GM12878 (cell line): Measurements from ENCODE around the gene FOXD3. TPM values are rescaled to one million over a fixed set of nuclear protein-coding genes. Genes with fewer than 3 reads are reported as not detected.

Experiments used
- ATAC-seq: fragments of 200-7000 bp; cut with Tn5 transposase; 3 replicates; pipeline ENCODE4 v1.9.1; 2020; ENCODE audit warnings: mild to moderate bottlenecking, moderate library complexity
- BruUV-seq: library from RNA; stranded (reverse); fragments of 400-500 nt; replicated peaks from 2 replicates; lab custom pipeline; 2021; lab: Mats Ljungman, UMichigan
- CTCF ChIA-PET: fragments of 300-600 bp; sonication (Branson Sonifier 250); formaldehyde crosslinking; extraction: SDS; loops from one replicate; lab custom pipeline; 2021; ENCODE audit warnings: inconsistent platforms; lab: Yijun Ruan, JAX
- POLR2A ChIA-PET: fragments of 350-600 bp; formaldehyde crosslinking; extraction: SDS; loops from one replicate; lab custom pipeline; 2021; ENCODE audit warnings: inconsistent platforms; lab: Charles Lee
- RAD21 ChIA-PET: fragments of 300-600 bp; sonication (Branson Sonifier 250); formaldehyde crosslinking; loops from one replicate; lab custom pipeline; 2023; ENCODE audit warnings: antibody characterized with exemption; ENCODE audit not compliant: unreplicated experiment; lab: Charles Lee
- SMC1A ChIA-PET: fragments of 300-600 bp; sonication (Branson Sonifier 250); formaldehyde crosslinking; loops from one replicate; lab custom pipeline; 2023; ENCODE audit not compliant: unreplicated experiment, uncharacterized antibody; lab: Charles Lee
- DNase-seq: peaks from one replicate; pipeline ENCODE4 v3.0.0-alpha.2; 2011; ENCODE audit warnings: low read depth, low spot score
- FAIRE-seq: peaks from 3 replicates; lab custom pipeline; 2011; peaks lifted over from hg19 to GRCh38; lab: Jason Lieb, UNC
- H2AFZ ChIP-seq: 2 replicates; pipeline ENCODE4 v1.6.0; 2011; ENCODE audit warnings: low read depth, low read length, control low read depth; ENCODE audit not compliant: control insufficient read depth
- H3K27ac ChIP-seq: 2 replicates; pipeline ENCODE4 v1.5.1; 2011; ENCODE audit warnings: control low read depth; ENCODE audit not compliant: control insufficient read depth, insufficient read depth
- H3K27me3 ChIP-seq, 2 experiments: replicated peaks in 1 of 2; 2 replicates each; pipeline versions ENCODE4 v1.6.0 to v1.6.1; 2011; ENCODE audit warnings: low read length in 1 of 2; ENCODE audit not compliant: control insufficient read depth in 2 of 2, insufficient read depth in 2 of 2
- H3K36me3 ChIP-seq, 2 experiments: 2 replicates each; pipeline ENCODE4 v1.5.1; 2011; ENCODE audit warnings: low read length in 1 of 2; ENCODE audit not compliant: control insufficient read depth in 2 of 2, insufficient read depth in 2 of 2
- H3K4me1 ChIP-seq: 2 replicates; pipeline ENCODE4 v1.6.1; 2011; ENCODE audit warnings: mild to moderate bottlenecking, low read length, moderate library complexity, mixed read lengths; ENCODE audit not compliant: control insufficient read depth, insufficient read depth
- H3K4me2 ChIP-seq: 2 replicates; pipeline ENCODE4 v1.6.0; 2011; ENCODE audit warnings: control low read depth; ENCODE audit not compliant: control insufficient read depth, insufficient read depth
- H3K4me3 ChIP-seq: fragments of 200-600 bp; sonication (generic); 2 replicates; pipeline ENCODE4 v1.5.1; 2016
- H3K79me2 ChIP-seq: 2 replicates; pipeline ENCODE4 v1.6.0; 2011; ENCODE audit warnings: low read length; ENCODE audit not compliant: control insufficient read depth, insufficient read depth
- H3K9ac ChIP-seq: 2 replicates; pipeline ENCODE4 v1.8.0; 2011; ENCODE audit warnings: low read length, control low read depth, mixed read lengths; ENCODE audit not compliant: control insufficient read depth, insufficient read depth
- H3K9me3 ChIP-seq: replicated peaks from 3 replicates; pipeline ENCODE4 v1.5.1; 2011; ENCODE audit warnings: mild to moderate bottlenecking, low read length; ENCODE audit not compliant: control insufficient read depth, insufficient read depth
- H4K20me1 ChIP-seq: 2 replicates; pipeline ENCODE4 v1.6.0; 2011; ENCODE audit not compliant: control insufficient read depth, insufficient read depth
- ASH2L ChIP-seq: fragments of 300-600, 200-600 bp; sonication (generic); IDR thresholded peaks from 2 replicates; pipeline ENCODE4 v1.6.1; 2017; ENCODE audit warnings: low read depth, mild to moderate bottlenecking, borderline replicate concordance
- E2F8 ChIP-seq: fragments of 450-650 bp; IDR thresholded peaks from 2 replicates; pipeline ENCODE4 v1.6.1; 2018; ENCODE audit warnings: mild to moderate bottlenecking, low read depth, moderate library complexity; ENCODE audit not compliant: partially characterized antibody
- ETV6 ChIP-seq, 2 experiments: fragments of 450-650 bp in 1 of 2; IDR thresholded peaks in 1 of 2; conservative IDR thresholded peaks in 1 of 2; 2 replicates each; pipeline ENCODE4 v1.6.1; 2014; ENCODE audit warnings: antibody characterized with exemption in 1 of 2, borderline replicate concordance in 1 of 2, low read depth in 1 of 2, mild to moderate bottlenecking in 1 of 2, moderate library complexity in 1 of 2
- IKZF2 ChIP-seq, 2 experiments: fragments of 450-650 bp; IDR thresholded peaks; 2 replicates each; pipeline ENCODE4 v1.6.1; 2017; ENCODE audit warnings: mild to moderate bottlenecking in 2 of 2, moderate library complexity in 2 of 2
- PML ChIP-seq: IDR thresholded peaks from 2 replicates; pipeline ENCODE4 v1.6.1; 2012; ENCODE audit warnings: low read length, inconsistent platforms
- SKIL ChIP-seq: fragments of 450-650 bp; IDR thresholded peaks from 2 replicates; pipeline ENCODE4 v1.6.1; 2017; ENCODE audit warnings: mild to moderate bottlenecking, low read depth, inconsistent platforms; ENCODE audit not compliant: poor library complexity, severe bottlenecking
- SMARCA5 ChIP-seq: fragments of 450-650 bp; IDR thresholded peaks from 2 replicates; pipeline ENCODE4 v1.6.1; 2017; ENCODE audit warnings: mild to moderate bottlenecking
- WGBS: methylation state at CpG from one replicate; pipeline ENCODE4 v1.1.6; 2016; ENCODE audit warnings: low lambda C conversion rate; ENCODE audit not compliant: insufficient replicate concordance, insufficient coverage; ENCODE audit errors: missing lambda C conversion rate; 5-methylcytosine and 5-hydroxymethylcytosine counted together
- in situ Hi-C: fragments of 300-500 bp; cut with MboI; formaldehyde crosslinking; loops from 9 replicates; pipeline ENCODE4 v1.14.3; 2018; ENCODE audit warnings: mixed read lengths
- intact Hi-C: fragments of 100-400 bp; cut with micrococcal nuclease; formaldehyde crosslinking; loops from one replicate; pipeline ENCODE4 v1.14.2; 2022; ENCODE audit not compliant: unreplicated experiment
- polyA plus RNA-seq, 11 experiments: library from polyadenylated mRNA; depleted of rRNA in 4 of 11; unstranded in 6 of 11; stranded (reverse) in 5 of 11; fragments of >200 nt; fragmentation: Nextera tagmentation in 4 of 11; fragmentation: Illumina TruSeq in 1 of 11; extraction: Ambion mirVana in 4 of 11; extraction: Trizol in 1 of 11; gene quantifications; 1 replicate in 1 of 11; 2 replicates in 10 of 11; pipeline versions ENCODE4 v1.2.1 to v1.2.3, GENCODE V29; 2011 to 2016; ENCODE audit warnings: inconsistent platforms in 2 of 11, missing spikeins in 2 of 11, low read depth in 1 of 11
- total RNA-seq, 4 experiments: library from RNA; depleted of rRNA in 3 of 4; stranded (reverse); fragments of >200 nt in 3 of 4; fragmentation: Illumina TruSeq in 1 of 4; extraction: Trizol in 1 of 4; gene quantifications; 2 replicates each; pipeline versions ENCODE4 v1.2.1 to v1.2.3, GENCODE V29; 2013 to 2021
- TF ChIP-seq, protein P1 (sequence below): fragments of 450-650 bp; IDR thresholded peaks from 2 replicates; pipeline ENCODE4 v1.6.1; 2017; ENCODE audit warnings: borderline replicate concordance
- TF ChIP-seq, protein P2 (sequence below): IDR thresholded peaks from 2 replicates; pipeline ENCODE4 v1.6.1; 2012; ENCODE audit warnings: mild to moderate bottlenecking, low read depth, low read length

Gene FOXD3
- total and polyA plus RNA-seq, 10 of the 15 experiments (the other 5 are each of a cell fraction or from before 2014, with no cell fraction given) = not detected

DNA sequence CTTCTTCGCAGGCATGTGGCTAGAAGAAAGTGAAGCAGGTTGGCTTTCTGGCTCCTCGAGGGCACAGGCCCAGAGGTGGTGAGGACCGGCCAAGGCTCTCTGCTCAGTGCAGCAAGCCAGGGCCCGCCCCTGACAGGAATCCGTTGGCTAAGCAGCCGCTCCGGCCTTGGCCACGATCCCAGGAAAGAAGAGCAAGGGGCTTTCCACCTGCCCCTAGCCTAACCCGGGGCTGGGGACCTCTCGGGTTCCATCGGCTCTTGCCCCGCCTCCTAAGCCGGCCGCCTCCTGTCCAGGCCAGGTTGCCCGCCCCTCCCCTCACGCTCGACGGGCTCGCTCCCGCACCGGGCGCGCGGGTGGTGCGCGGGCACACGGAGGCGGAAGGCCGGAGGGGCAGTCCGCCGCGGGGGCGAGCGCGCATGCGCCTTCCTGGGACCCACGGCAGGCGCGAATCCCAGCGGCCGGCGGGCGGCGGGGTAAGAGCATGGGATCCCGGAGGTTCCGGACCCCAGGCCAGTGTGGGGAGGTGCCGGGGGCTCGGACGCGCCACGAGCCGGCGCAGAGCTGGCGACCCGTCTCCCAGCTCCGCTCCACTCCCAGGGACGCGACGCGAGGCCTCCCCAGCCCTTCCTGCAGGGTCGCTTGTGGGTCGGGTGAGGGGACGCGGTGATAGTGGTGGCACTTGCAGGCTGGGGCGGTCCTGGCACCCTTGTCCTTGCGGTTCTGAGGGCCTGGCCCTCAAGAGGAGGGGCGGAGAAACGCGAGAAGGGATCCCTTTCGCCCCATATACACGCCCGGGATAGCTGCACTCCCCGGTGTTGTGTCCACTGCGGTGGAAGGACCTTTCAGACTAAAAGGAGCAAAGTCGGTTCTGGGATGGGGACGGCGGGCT lies 45.1 kb downstream of the FOXD3 start, which contains the start of gene ALG6 (continued):
- TF ChIP-seq, protein P1, sequence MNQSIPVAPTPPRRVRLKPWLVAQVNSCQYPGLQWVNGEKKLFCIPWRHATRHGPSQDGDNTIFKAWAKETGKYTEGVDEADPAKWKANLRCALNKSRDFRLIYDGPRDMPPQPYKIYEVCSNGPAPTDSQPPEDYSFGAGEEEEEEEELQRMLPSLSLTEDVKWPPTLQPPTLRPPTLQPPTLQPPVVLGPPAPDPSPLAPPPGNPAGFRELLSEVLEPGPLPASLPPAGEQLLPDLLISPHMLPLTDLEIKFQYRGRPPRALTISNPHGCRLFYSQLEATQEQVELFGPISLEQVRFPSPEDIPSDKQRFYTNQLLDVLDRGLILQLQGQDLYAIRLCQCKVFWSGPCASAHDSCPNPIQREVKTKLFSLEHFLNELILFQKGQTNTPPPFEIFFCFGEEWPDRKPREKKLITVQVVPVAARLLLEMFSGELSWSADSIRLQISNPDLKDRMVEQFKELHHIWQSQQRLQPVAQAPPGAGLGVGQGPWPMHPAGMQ = no peak
- no peak for TF ChIP-seq SKIL
- TF ChIP-seq, all 136 proteins: peak for 26

DNA sequence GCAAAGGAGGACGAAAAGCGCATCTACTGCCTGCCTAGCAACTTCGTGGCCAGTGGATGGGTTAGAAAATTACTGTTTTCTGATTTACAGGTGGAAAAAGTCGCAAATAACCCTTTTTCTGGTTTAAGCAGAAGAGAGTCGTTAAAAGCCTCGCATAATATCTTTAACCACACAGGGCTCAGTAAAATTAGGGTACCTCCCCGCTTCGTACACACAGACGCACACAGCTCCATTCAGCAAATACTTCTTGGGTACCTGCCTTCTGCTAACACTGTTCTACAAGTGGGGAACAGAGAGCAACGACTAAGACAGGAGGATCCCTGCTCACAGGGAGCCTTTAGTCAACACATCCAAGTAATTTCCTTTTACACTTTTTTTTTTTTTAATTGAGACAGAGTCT lies 45.8 kb downstream of the FOXD3 start:
- FAIRE-seq (no peak), DNase-seq (no peak), ATAC-seq (peak; percentile 34)
- WGBS = 2% methylated on average over 10 of the region's 10 CpGs
- Histone ChIP-seq H3K27ac (peak overlapping the region; percentile 78), H4K20me1 (no peaks in the 10 kb centered on the region), H3K4me2 (peak overlapping the region; percentile 97), H3K79me2 (peaks cover 4% of the 10 kb centered on the region), H3K4me1 (peaks cover 5% of the 10 kb centered on the region; the same call in 1 of the 2 replicates), H3K9ac (peak overlapping the region; percentile 85), H3K36me3 (no peaks in the 10 kb centered on the region), H3K27me3 (no peaks in the 10 kb centered on the region), H2AFZ (peak overlapping the region; percentile 98), H3K9me3 (no peaks in the 10 kb centered on the region), H3K4me3 (peak overlapping the region; percentile 97)
- intact Hi-C loops (loop anchor here (2.0 to 5.0 kb wide), 2 partner anchors 21 to 34 kb away; no protein-coding TSS in a partner anchor), in situ Hi-C loops (no loop called here)
- CTCF ChIA-PET = interaction anchor here (0.8 to 1.1 kb wide), 3 partner anchors 20 to 155 kb away, joined by 3 read pairs; partner anchors contain the start of genes EFCAB7 and ITGB3BP
- SMC1A ChIA-PET = no interaction called here
- BruUV-seq = TSS peak; percentile 81
- POLR2A ChIA-PET = interaction anchor here (0.8 kb wide), 1 partner anchor 8 kb away, joined by 3 read pairs; no protein-coding TSS in a partner anchor
- RAD21 ChIA-PET = interaction anchor here (0.9 kb wide), 1 partner anchor 71 kb away, joined by 3 read pairs; no protein-coding TSS in a partner anchor
- TF ChIP-seq E2F8 (no peak), ASH2L (no peak), SMARCA5 (no peak), ETV6 (conservative IDR thresholded peaks at IDR 0.05 in 1 of 2, IDR thresholded peaks at IDR 0.05 in 1 of 2; ENCODE audit: borderline replicate concordance in 1 of 2, low read depth in 1 of 2) (no peak), PML (no peak), IKZF2 (IDR thresholded peaks at IDR 0.05) (no peak)
- TF ChIP-seq, protein P2, sequence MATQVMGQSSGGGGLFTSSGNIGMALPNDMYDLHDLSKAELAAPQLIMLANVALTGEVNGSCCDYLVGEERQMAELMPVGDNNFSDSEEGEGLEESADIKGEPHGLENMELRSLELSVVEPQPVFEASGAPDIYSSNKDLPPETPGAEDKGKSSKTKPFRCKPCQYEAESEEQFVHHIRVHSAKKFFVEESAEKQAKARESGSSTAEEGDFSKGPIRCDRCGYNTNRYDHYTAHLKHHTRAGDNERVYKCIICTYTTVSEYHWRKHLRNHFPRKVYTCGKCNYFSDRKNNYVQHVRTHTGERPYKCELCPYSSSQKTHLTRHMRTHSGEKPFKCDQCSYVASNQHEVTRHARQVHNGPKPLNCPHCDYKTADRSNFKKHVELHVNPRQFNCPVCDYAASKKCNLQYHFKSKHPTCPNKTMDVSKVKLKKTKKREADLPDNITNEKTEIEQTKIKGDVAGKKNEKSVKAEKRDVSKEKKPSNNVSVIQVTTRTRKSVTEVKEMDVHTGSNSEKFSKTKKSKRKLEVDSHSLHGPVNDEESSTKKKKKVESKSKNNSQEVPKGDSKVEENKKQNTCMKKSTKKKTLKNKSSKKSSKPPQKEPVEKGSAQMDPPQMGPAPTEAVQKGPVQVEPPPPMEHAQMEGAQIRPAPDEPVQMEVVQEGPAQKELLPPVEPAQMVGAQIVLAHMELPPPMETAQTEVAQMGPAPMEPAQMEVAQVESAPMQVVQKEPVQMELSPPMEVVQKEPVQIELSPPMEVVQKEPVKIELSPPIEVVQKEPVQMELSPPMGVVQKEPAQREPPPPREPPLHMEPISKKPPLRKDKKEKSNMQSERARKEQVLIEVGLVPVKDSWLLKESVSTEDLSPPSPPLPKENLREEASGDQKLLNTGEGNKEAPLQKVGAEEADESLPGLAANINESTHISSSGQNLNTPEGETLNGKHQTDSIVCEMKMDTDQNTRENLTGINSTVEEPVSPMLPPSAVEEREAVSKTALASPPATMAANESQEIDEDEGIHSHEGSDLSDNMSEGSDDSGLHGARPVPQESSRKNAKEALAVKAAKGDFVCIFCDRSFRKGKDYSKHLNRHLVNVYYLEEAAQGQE = no peak
